Natural killer cell (primary cell): ENCODE measurements around the gene TICAM1. TPM values are rescaled to one million over a fixed set of nuclear protein-coding genes. Genes with fewer than 3 reads are reported as not detected.
A peak's percentile ranks its signal among the peaks of the same experiment; 100 is the strongest.

Experiments
- ATAC-seq, 3 donors: fragments of 150-1000 bp in 2 of 3; fragments of 200-7000 bp in 1 of 3; cut with Tn5 transposase; 1 replicate in 1 of 3; 2 replicates in 2 of 3; pipeline ENCODE4 v1.10.0; 2021; ENCODE audit warnings: mild to moderate bottlenecking in 2 of 3, moderate library complexity in 2 of 3
- DNase-seq, 2 donors: peaks; one replicate each; pipeline versions ENCODE4 v3.0.0 to v3.0.0-alpha.2; 2013 to 2021; ENCODE audit warnings: mixed read lengths in 1 of 2
- H3K27ac ChIP-seq: one replicate; pipeline ENCODE4 v1.5.1; 2013; ENCODE audit warnings: mild to moderate bottlenecking, low read length
- H3K27me3 ChIP-seq: one replicate; pipeline ENCODE4 v1.6.1; 2013; ENCODE audit warnings: low read length; ENCODE audit not compliant: control insufficient read depth, insufficient read depth
- H3K36me3 ChIP-seq: one replicate; pipeline ENCODE4 v1.6.1; 2013; ENCODE audit warnings: low read length; ENCODE audit not compliant: control insufficient read depth, insufficient read depth
- H3K4me1 ChIP-seq: one replicate; pipeline ENCODE4 v1.6.1; 2013; ENCODE audit warnings: low read length; ENCODE audit not compliant: control insufficient read depth, insufficient read depth
- H3K4me3 ChIP-seq: one replicate; pipeline ENCODE4 v1.5.1; 2013; ENCODE audit warnings: low read length
- H3K9me3 ChIP-seq: one replicate; pipeline ENCODE4 v1.6.1; 2013; ENCODE audit warnings: low read length; ENCODE audit not compliant: control insufficient read depth, insufficient read depth
- H3K27ac Mint-ChIP-seq, 2 donors: one replicate each; pipeline ENCODE4 v1.8.0; 2022; ENCODE audit warnings: mild to moderate bottlenecking in 2 of 2, mixed read lengths in 2 of 2, moderate library complexity in 1 of 2
- H3K27me3 Mint-ChIP-seq, 2 donors: one replicate each; pipeline ENCODE4 v1.8.0; 2022; ENCODE audit warnings: low read depth in 2 of 2, mixed read lengths in 2 of 2
- H3K36me3 Mint-ChIP-seq: one replicate; pipeline ENCODE4 v1.8.0; 2022; ENCODE audit warnings: mixed read lengths
- H3K4me1 Mint-ChIP-seq, 2 donors: one replicate each; pipeline ENCODE4 v1.8.0; 2022; ENCODE audit warnings: mixed read lengths in 2 of 2
- H3K4me3 Mint-ChIP-seq: one replicate; pipeline ENCODE4 v1.8.0; 2022; ENCODE audit warnings: mild to moderate bottlenecking, moderate library complexity, mixed read lengths
- H3K9me3 Mint-ChIP-seq, 2 donors: one replicate each; pipeline ENCODE4 v1.8.0; 2022; ENCODE audit warnings: mixed read lengths in 2 of 2
- WGBS: methylation state at CpG from one replicate; pipeline ENCODE4 v1.1.7; 2013; ENCODE audit warnings: missing lambda C conversion rate; ENCODE audit not compliant: insufficient coverage; 5-methylcytosine and 5-hydroxymethylcytosine counted together
- intact Hi-C: fragments of 100-400 bp; cut with micrococcal nuclease; formaldehyde crosslinking; loops from one replicate; pipeline ENCODE4 v1.14.2; 2022
- total RNA-seq, 4 donors: library from RNA; stranded (reverse); fragments of 120-200 nt in 1 of 4; gene quantifications; one replicate each; pipeline versions ENCODE4 v1.2.3 to v1.2.4, GENCODE V29; 2013 to 2022
- TF ChIP-seq, protein P1 (sequence below): fragments of 200-600 bp; IDR thresholded peaks from one replicate; pipeline ENCODE4 v1.8.0; 2022; ENCODE audit warnings: antibody characterized with exemption

The TICAM1 gene
- total RNA-seq, 3 donors from 2014 or later (not counting 1 experiment from before 2014, with no cell fraction given) = 22.6 to 24.8 (median 22.7) TPM

DNA sequence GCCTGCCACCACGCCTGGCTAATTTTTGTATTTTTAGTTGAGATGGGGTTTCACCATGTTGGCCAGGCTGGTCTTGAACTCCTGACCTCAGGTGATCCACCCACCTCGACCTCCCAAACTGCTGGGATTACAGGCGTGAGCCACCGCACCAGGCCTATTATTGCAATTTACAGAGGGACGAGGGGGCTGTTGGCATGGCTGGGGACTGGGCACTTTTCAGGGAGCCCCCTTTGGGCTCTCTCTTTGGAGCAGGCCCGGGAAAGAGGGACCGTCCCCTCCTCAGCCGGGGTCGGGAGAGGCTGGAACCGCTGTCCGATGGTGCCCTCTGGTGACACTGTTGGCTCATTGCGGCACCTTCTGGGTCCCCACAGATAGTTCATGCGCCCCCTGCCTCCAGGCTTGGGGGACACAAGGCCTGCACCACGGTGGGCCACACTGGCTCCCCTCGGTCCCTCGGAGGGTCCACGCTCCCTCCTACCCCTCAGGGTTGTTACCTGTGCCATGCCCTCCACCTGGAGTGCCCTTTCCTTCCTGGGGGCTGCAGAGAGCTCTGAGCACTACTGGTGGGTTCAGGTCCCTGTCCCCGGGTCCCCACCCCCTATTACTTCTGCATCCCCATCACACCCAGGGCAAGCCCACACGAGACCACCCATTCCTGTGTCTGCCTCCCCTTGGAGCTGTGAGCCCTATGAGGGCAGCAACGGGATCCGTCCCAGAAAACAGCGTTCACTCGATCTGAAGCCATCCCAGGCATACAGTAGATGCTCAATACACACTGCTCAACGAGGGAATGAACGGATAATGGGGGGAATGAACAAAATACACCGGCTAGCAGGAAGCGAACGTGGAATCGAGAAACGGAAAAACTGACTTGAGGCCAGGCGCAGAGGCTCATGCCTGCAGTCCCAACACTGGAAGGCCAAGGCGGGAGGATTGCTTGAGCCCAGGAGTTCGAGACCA is 27.5 kb downstream of the TICAM1 start:
- no peak overlapping the region for H3K4me3 Mint-ChIP-seq
- peak; percentile 83 to 97 (median 96) for ATAC-seq

DNA sequence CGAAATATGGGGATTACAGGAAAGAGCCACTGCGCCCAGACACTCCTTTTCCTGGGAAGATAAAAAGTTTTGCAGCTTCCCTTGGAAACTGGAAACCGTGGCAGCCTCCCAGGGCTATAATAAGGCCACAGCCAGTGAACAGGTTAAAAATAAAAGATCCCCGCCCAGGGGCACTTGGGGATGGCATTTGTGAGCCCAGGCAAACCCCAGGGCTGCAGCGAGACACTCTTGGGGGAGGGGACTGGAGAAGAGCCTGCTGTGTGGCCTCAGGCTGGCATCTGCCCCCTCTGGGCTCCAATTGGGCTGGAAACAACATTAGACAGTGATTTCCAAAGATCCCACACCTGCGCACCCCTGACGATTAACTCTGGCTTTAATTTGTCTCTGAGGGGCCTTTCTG is 28.8 kb downstream of the TICAM1 start:
- Histone ChIP-seq H3K4me3 (no peak overlapping the region), H3K4me1 (peaks cover 3% of the 10 kb centered on the region), H3K27me3 (no peaks in the 10 kb centered on the region), H3K9me3 (no peaks in the 10 kb centered on the region), H3K36me3 (no peaks in the 10 kb centered on the region), H3K27ac (no peak overlapping the region)
- H3K27me3 Mint-ChIP-seq = no peaks in the 10 kb centered on the region
- H3K9me3 Mint-ChIP-seq = no peaks in the 10 kb centered on the region
- 91% methylated on average over 7 of the region's 7 CpGs for WGBS
- no peak for DNase-seq
- H3K36me3 Mint-ChIP-seq = no peaks in the 10 kb centered on the region
- ATAC-seq = no peak
- no peak overlapping the region for H3K4me3 Mint-ChIP-seq
- no peaks in the 10 kb centered on the region for H3K4me1 Mint-ChIP-seq
- no peak overlapping the region for H3K27ac Mint-ChIP-seq
- TF ChIP-seq, protein P1, sequence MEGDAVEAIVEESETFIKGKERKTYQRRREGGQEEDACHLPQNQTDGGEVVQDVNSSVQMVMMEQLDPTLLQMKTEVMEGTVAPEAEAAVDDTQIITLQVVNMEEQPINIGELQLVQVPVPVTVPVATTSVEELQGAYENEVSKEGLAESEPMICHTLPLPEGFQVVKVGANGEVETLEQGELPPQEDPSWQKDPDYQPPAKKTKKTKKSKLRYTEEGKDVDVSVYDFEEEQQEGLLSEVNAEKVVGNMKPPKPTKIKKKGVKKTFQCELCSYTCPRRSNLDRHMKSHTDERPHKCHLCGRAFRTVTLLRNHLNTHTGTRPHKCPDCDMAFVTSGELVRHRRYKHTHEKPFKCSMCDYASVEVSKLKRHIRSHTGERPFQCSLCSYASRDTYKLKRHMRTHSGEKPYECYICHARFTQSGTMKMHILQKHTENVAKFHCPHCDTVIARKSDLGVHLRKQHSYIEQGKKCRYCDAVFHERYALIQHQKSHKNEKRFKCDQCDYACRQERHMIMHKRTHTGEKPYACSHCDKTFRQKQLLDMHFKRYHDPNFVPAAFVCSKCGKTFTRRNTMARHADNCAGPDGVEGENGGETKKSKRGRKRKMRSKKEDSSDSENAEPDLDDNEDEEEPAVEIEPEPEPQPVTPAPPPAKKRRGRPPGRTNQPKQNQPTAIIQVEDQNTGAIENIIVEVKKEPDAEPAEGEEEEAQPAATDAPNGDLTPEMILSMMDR = no peak
- intact Hi-C loops = loop anchor here (10.0 kb wide), 1 partner anchor 228 kb away; no protein-coding TSS in a partner anchor

More for the DNA sequence above, 27.5 kb downstream of the TICAM1 start:
- Mint-ChIP-seq H3K27me3 (no peaks in the 10 kb centered on the region), H3K36me3 (no peaks in the 10 kb centered on the region), H3K27ac (no peak overlapping the region), H3K9me3 (no peaks in the 10 kb centered on the region), H3K4me1 (no peaks in the 10 kb centered on the region)
- TF ChIP-seq, protein P1 = peak; percentile 62
- H3K27me3 ChIP-seq = no peaks in the 10 kb centered on the region
- WGBS = 50% methylated on average over 32 of the region's 33 CpGs
- H3K27ac ChIP-seq = no peak overlapping the region
- peaks cover 3% of the 10 kb centered on the region for H3K4me1 ChIP-seq
- no peaks in the 10 kb centered on the region for H3K9me3 ChIP-seq
- no peaks in the 10 kb centered on the region for H3K36me3 ChIP-seq
- intact Hi-C loops = loop anchor here (10.0 kb wide), 1 partner anchor 229 kb away; no protein-coding TSS in a partner anchor
- H3K4me3 ChIP-seq = no peak overlapping the region
- peak; percentile 52 to 84 for DNase-seq

DNA sequence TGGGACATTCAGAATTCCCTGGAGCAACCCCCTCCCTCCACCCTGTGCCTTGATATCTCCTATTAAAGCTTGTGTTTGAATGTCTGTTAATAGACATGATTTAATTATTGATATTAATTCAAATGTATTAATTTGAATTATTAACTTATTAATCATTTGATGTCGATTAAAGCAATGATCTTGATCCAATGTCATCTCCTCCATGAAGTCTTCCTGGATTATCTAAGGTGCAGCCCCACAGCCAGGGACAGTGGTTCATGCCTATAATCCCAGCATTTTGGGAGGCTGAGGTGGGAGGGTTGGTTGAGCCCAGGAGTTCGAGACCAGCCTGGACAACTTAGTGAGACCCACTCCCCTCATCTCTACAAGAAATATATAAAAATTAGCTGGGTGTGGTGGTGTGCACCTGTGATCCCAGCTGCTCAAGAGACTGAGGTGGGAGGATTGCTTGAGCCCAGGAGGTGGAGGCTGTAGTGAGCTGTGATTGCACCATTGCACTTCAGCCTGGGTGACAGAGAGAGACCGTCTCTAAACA is 30.4 kb downstream of the TICAM1 start:
- TF ChIP-seq, protein P1 = no peak
- ATAC-seq = no peak
- Histone ChIP-seq H3K27ac (no peak overlapping the region), H3K27me3 (no peaks in the 10 kb centered on the region), H3K4me1 (peaks cover 3% of the 10 kb centered on the region), H3K4me3 (no peak overlapping the region), H3K9me3 (no peaks in the 10 kb centered on the region), H3K36me3 (peaks cover 10% of the 10 kb centered on the region)
- H3K9me3 Mint-ChIP-seq = no peaks in the 10 kb centered on the region
- 100% methylated on average over 1 of the region's 3 CpGs for WGBS
- no peak for DNase-seq
- intact Hi-C loops = loop anchor here (10.0 kb wide), 1 partner anchor 226 kb away; no protein-coding TSS in a partner anchor
- no peak overlapping the region for H3K27ac Mint-ChIP-seq
- H3K27me3 Mint-ChIP-seq = no peaks in the 10 kb centered on the region
- H3K4me3 Mint-ChIP-seq = no peak overlapping the region
- H3K36me3 Mint-ChIP-seq = no peaks in the 10 kb centered on the region
- H3K4me1 Mint-ChIP-seq = peaks cover 6% of the 10 kb centered on the region in 2 donors
